ENCODE measurements around the gene RAB11B. TPM values are rescaled to one million over a fixed set of nuclear protein-coding genes. Genes with fewer than 3 reads are reported as not detected.
"Not testable (repeated sequence)": the region's sequence is repeated elsewhere in the genome, so short reads cannot be mapped to it uniquely, and the experiment has no call there.

RAB11B gene
- 96.4 to 106 TPM (median 104 TPM) in 3 replicates for total RNA-seq
- long read RNA-seq, transcript RAB11B-201 (5 exons, 1,751 nt), result major isoform, 203 of 239 reads
- long read RNA-seq, transcript RAB11B-202 (4 exons, 894 nt), result minor isoform, 26 of 239 reads
- long read RNA-seq, partial matches to known transcripts, result 6 of 239 reads
- long read RNA-seq, other reads (novel, unspliced or antisense), result 3 of 239 reads

DNA sequence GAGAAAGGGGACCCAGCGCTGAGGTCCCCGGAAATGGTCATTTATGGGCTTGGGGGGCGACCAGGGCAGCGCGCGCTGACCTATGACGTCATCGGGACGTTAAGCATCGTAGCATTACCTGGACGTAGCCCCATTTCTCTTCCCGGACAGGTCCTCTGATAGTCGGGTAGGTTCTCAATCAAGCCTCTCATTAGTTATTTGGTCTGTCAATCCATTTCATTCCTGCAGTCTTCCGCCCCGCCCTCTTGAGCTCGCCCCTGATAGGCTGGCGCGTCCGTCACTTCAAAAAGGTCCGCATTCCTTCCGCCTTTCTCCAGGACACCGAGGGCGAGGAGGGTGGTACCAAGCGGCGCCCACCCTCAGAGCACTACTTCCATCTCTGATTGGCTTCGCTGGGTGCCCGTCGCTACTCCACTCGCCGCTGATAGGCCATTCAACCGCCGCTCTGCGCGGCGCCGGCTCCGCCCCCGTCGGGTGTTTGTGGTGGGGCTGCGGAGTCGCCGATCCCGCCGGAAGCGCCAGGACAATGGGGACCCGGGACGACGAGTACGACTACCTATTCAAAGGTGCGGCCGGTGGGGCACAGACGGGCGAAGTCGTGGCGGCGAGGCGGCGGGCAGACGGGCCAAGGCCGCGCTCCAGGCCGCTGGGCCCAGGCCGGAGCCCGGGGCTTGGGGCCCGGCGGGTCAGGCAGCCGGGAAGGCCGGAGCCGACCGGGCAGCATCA is at the start of gene RAB11B:
Gene RAB11B, plus strand, starts transcription at position 470 of the 726 bp plus-strand sequence. Its CDS starts 57 bp downstream, at position 527.
- peaks cover 3% of the 10 kb centered on the region for H3K36me3 Mint-ChIP-seq (ENCODE audit: low read depth)
- H3K9me3 Mint-ChIP-seq (ENCODE audit: low read depth), result peaks cover 4% of the 10 kb centered on the region
- H3K27me3 Mint-ChIP-seq (ENCODE audit: low read depth), result no peaks in the 10 kb centered on the region
- H3K4me3 Mint-ChIP-seq (ENCODE audit: unreplicated experiment), result peak within 1 kb of the TSS; percentile 84
- peak; percentile 99 for DNase-seq (ENCODE audit: low spot score)
- TF ChIP-seq, protein P1, sequence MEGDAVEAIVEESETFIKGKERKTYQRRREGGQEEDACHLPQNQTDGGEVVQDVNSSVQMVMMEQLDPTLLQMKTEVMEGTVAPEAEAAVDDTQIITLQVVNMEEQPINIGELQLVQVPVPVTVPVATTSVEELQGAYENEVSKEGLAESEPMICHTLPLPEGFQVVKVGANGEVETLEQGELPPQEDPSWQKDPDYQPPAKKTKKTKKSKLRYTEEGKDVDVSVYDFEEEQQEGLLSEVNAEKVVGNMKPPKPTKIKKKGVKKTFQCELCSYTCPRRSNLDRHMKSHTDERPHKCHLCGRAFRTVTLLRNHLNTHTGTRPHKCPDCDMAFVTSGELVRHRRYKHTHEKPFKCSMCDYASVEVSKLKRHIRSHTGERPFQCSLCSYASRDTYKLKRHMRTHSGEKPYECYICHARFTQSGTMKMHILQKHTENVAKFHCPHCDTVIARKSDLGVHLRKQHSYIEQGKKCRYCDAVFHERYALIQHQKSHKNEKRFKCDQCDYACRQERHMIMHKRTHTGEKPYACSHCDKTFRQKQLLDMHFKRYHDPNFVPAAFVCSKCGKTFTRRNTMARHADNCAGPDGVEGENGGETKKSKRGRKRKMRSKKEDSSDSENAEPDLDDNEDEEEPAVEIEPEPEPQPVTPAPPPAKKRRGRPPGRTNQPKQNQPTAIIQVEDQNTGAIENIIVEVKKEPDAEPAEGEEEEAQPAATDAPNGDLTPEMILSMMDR (IDR thresholded peaks at IDR 0.05), result no peak
- H3K4me1 Mint-ChIP-seq (ENCODE audit: low read depth), result peaks cover 56% of the 10 kb centered on the region
- H3K27ac Mint-ChIP-seq (ENCODE audit: unreplicated experiment), result peak within 1 kb of the TSS; percentile 97

DNA sequence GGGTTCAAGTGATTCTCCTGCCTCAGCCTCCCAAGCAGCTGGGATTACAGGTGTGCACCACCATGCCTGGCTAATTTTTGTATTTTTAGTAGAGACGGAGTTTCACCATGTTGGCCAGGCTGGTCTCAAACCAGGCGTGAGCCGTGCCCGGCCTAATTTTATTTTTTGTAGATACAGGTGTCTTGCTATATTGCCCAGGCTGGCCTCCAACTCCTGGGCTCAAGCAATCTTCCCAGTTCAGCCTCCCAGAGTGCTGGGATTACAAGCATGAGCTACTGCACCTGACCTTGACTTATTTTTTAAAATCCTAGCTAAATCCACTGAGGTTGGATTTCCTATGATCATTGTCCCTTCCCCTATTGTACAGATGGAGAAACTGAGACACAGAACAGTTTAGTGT is 48.7 kb upstream of the RAB11B start:
- DNase-seq (ENCODE audit: low spot score); H3K9me3 Mint-ChIP-seq (ENCODE audit: low read depth); H3K36me3 Mint-ChIP-seq (ENCODE audit: low read depth); H3K4me1 Mint-ChIP-seq (ENCODE audit: low read depth); H3K4me3 Mint-ChIP-seq (ENCODE audit: unreplicated experiment); H3K27ac Mint-ChIP-seq (ENCODE audit: unreplicated experiment): not testable (repeated sequence)
- peaks cover 23% of the 10 kb centered on the region for H3K27me3 Mint-ChIP-seq (ENCODE audit: low read depth)

DNA sequence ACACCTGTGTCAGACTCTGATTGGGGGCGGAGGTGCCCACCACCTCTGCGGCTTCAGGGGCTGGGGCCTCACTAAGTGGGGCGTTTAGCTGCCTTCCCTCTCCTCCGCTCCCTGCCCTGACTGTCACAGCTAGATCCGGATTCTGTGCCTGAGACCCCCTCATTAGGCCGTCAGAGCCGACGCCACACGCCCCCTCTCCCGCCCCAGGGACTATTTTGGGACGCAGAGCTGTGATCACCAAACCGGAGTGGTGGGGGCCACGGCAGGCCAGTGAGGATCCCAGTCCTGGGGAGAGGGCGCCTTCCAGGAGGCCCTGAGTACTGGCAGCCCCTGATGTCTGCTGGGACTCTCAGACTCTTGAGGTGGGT is 47.9 kb upstream of the RAB11B start:
- TF ChIP-seq, protein P1 (IDR thresholded peaks at IDR 0.05), result no peak
- Mint-ChIP-seq H3K36me3 (ENCODE audit: low read depth) (no peaks in the 10 kb centered on the region), H3K4me3 (ENCODE audit: unreplicated experiment) (no peak overlapping the region), H3K9me3 (ENCODE audit: low read depth) (no peaks in the 10 kb centered on the region), H3K27ac (ENCODE audit: unreplicated experiment) (no peak overlapping the region), H3K4me1 (ENCODE audit: low read depth) (peaks cover 7% of the 10 kb centered on the region), H3K27me3 (ENCODE audit: low read depth) (peaks cover 23% of the 10 kb centered on the region)
- no peak for DNase-seq (ENCODE audit: low spot score)

DNA sequence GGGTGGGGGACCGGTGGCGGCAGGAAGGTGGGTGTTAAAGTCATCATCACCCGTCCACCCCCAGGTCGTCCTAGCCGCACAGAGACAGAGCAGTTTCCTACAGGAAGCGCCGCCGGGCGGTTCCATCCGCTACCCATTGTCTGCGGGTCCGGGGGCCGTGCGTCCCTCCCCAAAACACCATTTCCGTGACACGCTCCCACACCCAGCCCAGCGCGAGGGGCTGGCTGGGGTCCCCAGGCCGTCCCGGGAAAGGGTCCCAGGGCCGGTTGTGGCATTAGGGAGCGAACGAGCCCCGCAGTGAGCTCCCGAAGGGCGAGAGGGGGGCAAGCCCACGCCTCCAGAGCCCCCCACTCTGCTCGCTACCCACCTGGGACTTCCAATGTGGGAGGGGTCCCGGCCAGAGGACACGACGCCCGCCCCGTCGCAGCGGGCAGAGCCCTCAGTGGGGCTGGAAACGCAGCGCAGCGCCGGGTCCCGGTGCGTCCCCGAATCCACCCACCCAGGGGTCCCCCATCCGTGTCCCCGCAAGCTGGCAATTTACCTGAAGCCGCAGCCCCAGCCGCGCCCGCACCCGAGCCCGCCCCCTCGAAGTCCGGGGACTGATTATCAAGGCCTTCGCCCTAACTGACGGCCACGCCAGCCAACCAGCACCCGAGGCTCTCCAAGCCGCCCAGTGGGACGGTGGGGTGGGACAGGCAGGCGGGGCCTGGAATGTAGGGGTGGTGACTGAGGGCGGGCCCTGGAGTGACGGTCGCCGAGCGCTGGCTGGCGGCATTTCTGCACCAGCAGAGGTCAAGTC is 47.3 kb upstream of the RAB11B start, which contains the start of gene KANK3:
Gene KANK3, minus strand, starts transcription at position 579 of the 799 bp plus-strand sequence. CDS start 5,434 bp downstream, outside the sequence.
- Mint-ChIP-seq H3K27ac (ENCODE audit: unreplicated experiment) (no peak within 1 kb of the TSS), H3K4me3 (ENCODE audit: unreplicated experiment) (peak within 1 kb of the TSS; percentile 58), H3K27me3 (ENCODE audit: low read depth) (peaks cover 21% of the 10 kb centered on the region), H3K36me3 (ENCODE audit: low read depth) (no peaks in the 10 kb centered on the region), H3K4me1 (ENCODE audit: low read depth) (peaks cover 11% of the 10 kb centered on the region), H3K9me3 (ENCODE audit: low read depth) (no peaks in the 10 kb centered on the region)
- DNase-seq (ENCODE audit: low spot score), result peak; percentile 96
- TF ChIP-seq, protein P1 (IDR thresholded peaks at IDR 0.05), result no peak

DNA sequence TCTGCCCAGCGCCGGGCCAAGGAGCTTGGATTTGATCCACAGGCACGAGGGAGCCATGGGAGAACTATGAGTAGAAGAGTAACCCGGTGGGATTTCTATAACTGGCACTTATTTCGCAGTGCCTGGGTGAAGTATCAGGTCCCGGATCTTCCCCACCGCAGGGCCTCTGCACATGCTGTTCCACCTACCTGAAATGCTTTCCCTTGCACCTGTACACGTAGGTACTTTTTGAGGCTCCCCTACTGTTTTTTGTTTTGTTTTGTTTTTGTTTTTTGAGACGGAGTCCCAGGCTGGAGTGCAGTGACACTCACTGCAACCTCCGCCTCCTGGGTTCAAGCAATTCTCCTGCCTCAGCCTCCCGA is 46.7 kb upstream of the RAB11B start:
- Mint-ChIP-seq H3K27ac (ENCODE audit: unreplicated experiment) (no peak overlapping the region), H3K4me3 (ENCODE audit: unreplicated experiment) (peak overlapping the region; percentile 58)

DNA sequence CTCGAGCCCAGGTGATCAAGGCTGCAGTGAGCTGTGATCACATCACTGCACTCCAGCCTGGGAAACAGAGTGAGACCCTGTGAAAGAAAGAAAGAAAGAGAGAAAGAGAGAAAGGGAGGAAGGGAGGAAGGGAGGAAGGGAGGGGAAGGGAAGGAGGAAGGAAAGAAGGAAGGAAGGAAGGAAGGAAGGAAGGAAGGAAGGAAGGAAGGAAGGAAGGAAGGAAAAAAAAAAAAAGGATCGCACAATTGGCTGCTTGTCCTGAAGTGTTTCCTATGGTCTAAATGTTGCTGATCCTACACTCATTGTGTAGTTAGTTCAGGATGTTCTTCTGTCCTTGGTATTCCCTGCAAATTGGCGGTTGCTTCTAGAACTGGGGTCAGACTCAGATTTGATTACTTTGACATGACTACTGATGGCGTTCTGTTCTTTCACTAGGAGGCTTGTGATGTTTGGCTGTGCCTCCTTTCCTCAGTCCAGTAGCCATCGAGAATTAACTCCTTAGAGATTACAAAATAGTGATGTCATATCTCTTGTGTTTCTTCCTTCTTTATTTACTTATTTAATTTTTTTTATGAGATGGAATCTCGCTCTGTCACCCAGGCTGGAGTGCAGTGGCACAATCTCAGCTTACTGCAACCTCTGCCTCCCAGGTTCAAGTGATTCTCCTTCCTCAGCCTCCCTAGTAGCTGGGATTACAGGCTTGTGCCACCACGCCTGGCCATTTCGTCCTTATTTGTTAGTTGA is 40.4 kb upstream of the RAB11B start:
- H3K27ac Mint-ChIP-seq (ENCODE audit: unreplicated experiment); H3K27me3 Mint-ChIP-seq (ENCODE audit: low read depth); DNase-seq (ENCODE audit: low spot score); H3K36me3 Mint-ChIP-seq (ENCODE audit: low read depth); H3K4me3 Mint-ChIP-seq (ENCODE audit: unreplicated experiment); H3K9me3 Mint-ChIP-seq (ENCODE audit: low read depth): not testable (repeated sequence)
- peaks cover 33% of the 10 kb centered on the region for H3K4me1 Mint-ChIP-seq (ENCODE audit: low read depth)

More for the DNA sequence above, 46.7 kb upstream of the RAB11B start:
- no peak for DNase-seq (ENCODE audit: low spot score)
- H3K4me1 Mint-ChIP-seq (ENCODE audit: low read depth), result peaks cover 12% of the 10 kb centered on the region
- H3K9me3 Mint-ChIP-seq (ENCODE audit: low read depth), result no peaks in the 10 kb centered on the region
- peaks cover 17% of the 10 kb centered on the region for H3K27me3 Mint-ChIP-seq (ENCODE audit: low read depth)
- TF ChIP-seq, protein P1 (IDR thresholded peaks at IDR 0.05), result no peak
- H3K36me3 Mint-ChIP-seq (ENCODE audit: low read depth), result no peaks in the 10 kb centered on the region

Measured in chondrocyte (in vitro differentiated cells).